Peyer's patch (tissue), 4 donors: ENCODE measurements around the gene IMMP2L. TPM values are rescaled to one million over a fixed set of nuclear protein-coding genes. Genes with fewer than 3 reads are reported as not detected.

ENCODE experiments used
- DNase-seq, 3 donors: peaks; one replicate each; pipeline ENCODE4 v3.0.0-alpha.2; 2017 to 2019
- H3K27ac ChIP-seq, 4 donors: fragments of 200-600 bp; sonication (generic); one replicate each; pipeline ENCODE4 v1.5.1; 2016 to 2019
- H3K27me3 ChIP-seq, 2 donors: fragments of 200-600 bp; sonication (generic); one replicate each; pipeline ENCODE4 v1.5.1; 2019
- H3K36me3 ChIP-seq, 3 donors: fragments of 200-600 bp; sonication (generic); one replicate each; pipeline ENCODE4 v1.5.1; 2016 to 2019
- H3K4me1 ChIP-seq, 4 donors: fragments of 200-600 bp; sonication (generic); one replicate each; pipeline ENCODE4 v1.5.1; 2016 to 2019
- H3K4me3 ChIP-seq, 4 donors: fragments of 200-600 bp; sonication (generic); 1 replicate in 3 of 4; 2 replicates in 1 of 4; pipeline ENCODE4 v1.5.1; 2016 to 2019; ENCODE audit warnings: mild to moderate bottlenecking in 1 of 4
- H3K9me3 ChIP-seq, 4 donors: fragments of 200-600 bp; sonication (generic); one replicate each; pipeline ENCODE4 v1.5.1; 2016 to 2019; ENCODE audit warnings: mild to moderate bottlenecking in 1 of 4
- CTCF ChIP-seq, 6 experiments: fragments of 450-650 bp in 4 of 6; fragments of 200-600 bp in 2 of 6; sonication (generic) in 1 of 6; IDR thresholded peaks; one replicate each; pipeline ENCODE4 v1.5.1; 2017 to 2019; ENCODE audit warnings: antibody characterized with exemption in 6 of 6, mild to moderate bottlenecking in 3 of 6, moderate library complexity in 1 of 6
- POLR2A ChIP-seq, 2 donors: fragments of 450-650 bp; IDR thresholded peaks; one replicate each; pipeline ENCODE4 v1.5.1; 2017; ENCODE audit warnings: antibody characterized with exemption in 2 of 2, mild to moderate bottlenecking in 2 of 2, moderate library complexity in 2 of 2
- total RNA-seq, 4 donors: library from RNA; depleted of rRNA; stranded (reverse); fragments of >200 nt; gene quantifications; one replicate each; pipeline ENCODE4 v1.1.0, GENCODE V29; 2016

IMMP2L gene
- total RNA-seq, 4 donors from 2014 or later, result 5.1 to 16.5 (median 10.9) TPM

GRCh38 chr7:111383133-111383532 is 179.2 kb downstream of the IMMP2L start:
- no peak for DNase-seq
- TF ChIP-seq POLR2A (IDR thresholded peaks at IDR 0.05) (no peak), CTCF (IDR thresholded peaks at IDR 0.05) (no peak)
- H3K9me3 ChIP-seq, result no peaks in the 10 kb centered on the region
- H3K4me1 ChIP-seq, result no peaks in the 10 kb centered on the region
- no peaks in the 10 kb centered on the region for H3K36me3 ChIP-seq
- no peaks in the 10 kb centered on the region for H3K27me3 ChIP-seq
- H3K27ac ChIP-seq, result no peak overlapping the region
- H3K4me3 ChIP-seq, result no peak overlapping the region

- TF ChIP-seq CTCF (IDR thresholded peaks at IDR 0.05), result no peak
- TF ChIP-seq POLR2A (IDR thresholded peaks at IDR 0.05), result no peak
- H3K4me1 ChIP-seq, result no peaks in the 10 kb centered on the region
- no peaks in the 10 kb centered on the region for H3K9me3 ChIP-seq
- H3K27ac ChIP-seq, result no peak overlapping the region
- H3K36me3 ChIP-seq, result no peaks in the 10 kb centered on the region
- DNase-seq, result no peak
- no peaks in the 10 kb centered on the region for H3K27me3 ChIP-seq
- H3K4me3 ChIP-seq, result no peak overlapping the region
Measured at GRCh38 chr7:111381590-111381989, 180.7 kb downstream of the IMMP2L start.

GRCh38 chr7:111380945-111381344 is 181.3 kb downstream of the IMMP2L start:
- no peaks in the 10 kb centered on the region for H3K9me3 ChIP-seq
- DNase-seq, result no peak
- no peaks in the 10 kb centered on the region for H3K36me3 ChIP-seq
- H3K4me1 ChIP-seq, result no peaks in the 10 kb centered on the region
- no peak overlapping the region for H3K27ac ChIP-seq
- no peaks in the 10 kb centered on the region for H3K27me3 ChIP-seq
- TF ChIP-seq CTCF (IDR thresholded peaks at IDR 0.05) (no peak), POLR2A (IDR thresholded peaks at IDR 0.05) (no peak)
- no peak overlapping the region for H3K4me3 ChIP-seq

GRCh38 chr7:111374027-111374426 is 188.3 kb downstream of the IMMP2L start:
- no peak for TF ChIP-seq CTCF (IDR thresholded peaks at IDR 0.05)
- TF ChIP-seq POLR2A (IDR thresholded peaks at IDR 0.05), result no peak
- H3K27me3 ChIP-seq, result no peaks in the 10 kb centered on the region
- no peaks in the 10 kb centered on the region for H3K36me3 ChIP-seq
- H3K4me1 ChIP-seq, result no peaks in the 10 kb centered on the region
- no peak for DNase-seq
- H3K27ac ChIP-seq, result no peak overlapping the region
- no peak overlapping the region for H3K4me3 ChIP-seq
- H3K9me3 ChIP-seq, result no peaks in the 10 kb centered on the region

- Histone ChIP-seq H3K27me3 (no peaks in the 10 kb centered on the region), H3K4me3 (no peak overlapping the region), H3K27ac (no peak overlapping the region), H3K4me1 (no peaks in the 10 kb centered on the region), H3K36me3 (no peaks in the 10 kb centered on the region), H3K9me3 (no peaks in the 10 kb centered on the region)
- no peak for DNase-seq
- TF ChIP-seq POLR2A (IDR thresholded peaks at IDR 0.05) (no peak), CTCF (IDR thresholded peaks at IDR 0.05) (no peak)
Measured at GRCh38 chr7:111371437-111371836, 190.9 kb downstream of the IMMP2L start.

GRCh38 chr7:111370002-111370401 is 192.3 kb downstream of the IMMP2L start:
- Histone ChIP-seq H3K4me1 (no peaks in the 10 kb centered on the region), H3K9me3 (no peaks in the 10 kb centered on the region), H3K4me3 (no peak overlapping the region), H3K27ac (no peak overlapping the region), H3K27me3 (no peaks in the 10 kb centered on the region), H3K36me3 (no peaks in the 10 kb centered on the region)
- TF ChIP-seq POLR2A (IDR thresholded peaks at IDR 0.05), result no peak
- no peak for TF ChIP-seq CTCF (IDR thresholded peaks at IDR 0.05)
- DNase-seq, result no peak
